ENCODE data around the gene TERF2IP.

TERF2IP gene

DNA sequence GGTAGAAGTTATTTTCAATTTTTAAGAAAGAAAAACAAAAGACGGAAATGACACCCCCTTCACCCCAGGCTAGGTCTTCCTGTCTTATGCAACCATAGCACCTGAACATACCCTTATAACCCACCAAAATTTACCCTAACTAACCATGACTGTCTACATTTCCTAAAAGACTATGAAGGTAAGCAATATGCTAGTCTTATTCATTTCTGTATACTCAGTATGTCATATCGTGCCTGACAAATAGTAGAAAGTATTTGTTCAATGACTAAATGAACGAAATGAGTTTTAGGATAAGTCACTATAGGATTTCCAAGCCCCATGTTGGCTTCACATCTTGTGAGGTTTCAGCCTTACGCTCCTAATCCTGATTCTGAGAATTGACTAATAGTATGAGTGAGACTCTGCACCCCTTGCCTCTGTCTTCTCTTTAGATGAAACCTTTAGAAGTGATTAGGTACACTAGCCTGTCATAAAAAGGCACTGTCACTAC, 31.0 kb upstream of the TERF2IP start:
- H3K27ac ChIP-seq: no peak overlapping the region
- TF ChIP-seq, protein P1, sequence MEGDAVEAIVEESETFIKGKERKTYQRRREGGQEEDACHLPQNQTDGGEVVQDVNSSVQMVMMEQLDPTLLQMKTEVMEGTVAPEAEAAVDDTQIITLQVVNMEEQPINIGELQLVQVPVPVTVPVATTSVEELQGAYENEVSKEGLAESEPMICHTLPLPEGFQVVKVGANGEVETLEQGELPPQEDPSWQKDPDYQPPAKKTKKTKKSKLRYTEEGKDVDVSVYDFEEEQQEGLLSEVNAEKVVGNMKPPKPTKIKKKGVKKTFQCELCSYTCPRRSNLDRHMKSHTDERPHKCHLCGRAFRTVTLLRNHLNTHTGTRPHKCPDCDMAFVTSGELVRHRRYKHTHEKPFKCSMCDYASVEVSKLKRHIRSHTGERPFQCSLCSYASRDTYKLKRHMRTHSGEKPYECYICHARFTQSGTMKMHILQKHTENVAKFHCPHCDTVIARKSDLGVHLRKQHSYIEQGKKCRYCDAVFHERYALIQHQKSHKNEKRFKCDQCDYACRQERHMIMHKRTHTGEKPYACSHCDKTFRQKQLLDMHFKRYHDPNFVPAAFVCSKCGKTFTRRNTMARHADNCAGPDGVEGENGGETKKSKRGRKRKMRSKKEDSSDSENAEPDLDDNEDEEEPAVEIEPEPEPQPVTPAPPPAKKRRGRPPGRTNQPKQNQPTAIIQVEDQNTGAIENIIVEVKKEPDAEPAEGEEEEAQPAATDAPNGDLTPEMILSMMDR (conservative IDR thresholded peaks at IDR 0.05): no peak
- TF ChIP-seq ZFX (IDR thresholded peaks at IDR 0.05): no peak

DNA sequence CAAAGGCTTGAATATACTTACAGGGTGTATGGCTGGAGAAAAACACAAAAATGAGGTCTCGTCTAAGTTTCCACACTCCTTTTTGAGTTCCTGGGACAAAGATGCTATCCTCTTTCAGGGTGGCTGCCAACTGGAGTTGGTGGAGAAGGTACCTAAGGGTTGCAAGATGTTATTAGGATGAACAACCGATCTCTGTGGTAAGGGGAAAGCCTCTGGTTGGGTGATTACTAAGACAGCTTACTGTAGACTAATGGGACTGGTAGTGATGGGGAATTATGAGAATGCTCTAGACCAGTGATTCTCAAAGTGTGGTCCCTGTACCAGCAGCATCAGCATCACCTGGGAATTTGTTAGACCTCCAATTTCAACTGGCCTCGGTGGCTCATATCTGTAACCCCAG, 30.5 kb upstream of the TERF2IP start:
- no peak overlapping the region for H3K27ac ChIP-seq
- TF ChIP-seq, protein P1 (conservative IDR thresholded peaks at IDR 0.05): no peak
- TF ChIP-seq ZFX (IDR thresholded peaks at IDR 0.05): no peak

DNA sequence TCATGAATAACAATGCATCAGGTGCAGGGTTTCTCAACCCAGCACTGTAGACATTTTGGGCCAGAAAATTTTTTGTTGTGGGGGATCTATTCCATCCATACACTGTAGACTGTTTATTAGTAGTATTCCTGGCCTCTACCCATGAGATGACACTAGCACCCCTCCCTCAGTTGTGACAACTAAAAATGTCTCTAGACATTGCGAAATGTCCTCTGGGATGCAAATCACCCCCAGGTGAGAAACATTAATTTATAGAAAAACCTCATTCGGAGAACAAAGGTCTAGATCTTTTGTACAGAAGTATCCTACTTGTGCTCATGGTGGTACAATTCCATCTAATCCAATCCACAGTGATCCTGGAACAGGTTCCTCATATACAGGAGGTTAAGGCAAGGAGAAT, 28.8 kb upstream of the TERF2IP start:
- TF ChIP-seq ZFX (IDR thresholded peaks at IDR 0.05): no peak
- TF ChIP-seq, protein P1 (conservative IDR thresholded peaks at IDR 0.05): no peak
- H3K27ac ChIP-seq: no peak overlapping the region

DNA sequence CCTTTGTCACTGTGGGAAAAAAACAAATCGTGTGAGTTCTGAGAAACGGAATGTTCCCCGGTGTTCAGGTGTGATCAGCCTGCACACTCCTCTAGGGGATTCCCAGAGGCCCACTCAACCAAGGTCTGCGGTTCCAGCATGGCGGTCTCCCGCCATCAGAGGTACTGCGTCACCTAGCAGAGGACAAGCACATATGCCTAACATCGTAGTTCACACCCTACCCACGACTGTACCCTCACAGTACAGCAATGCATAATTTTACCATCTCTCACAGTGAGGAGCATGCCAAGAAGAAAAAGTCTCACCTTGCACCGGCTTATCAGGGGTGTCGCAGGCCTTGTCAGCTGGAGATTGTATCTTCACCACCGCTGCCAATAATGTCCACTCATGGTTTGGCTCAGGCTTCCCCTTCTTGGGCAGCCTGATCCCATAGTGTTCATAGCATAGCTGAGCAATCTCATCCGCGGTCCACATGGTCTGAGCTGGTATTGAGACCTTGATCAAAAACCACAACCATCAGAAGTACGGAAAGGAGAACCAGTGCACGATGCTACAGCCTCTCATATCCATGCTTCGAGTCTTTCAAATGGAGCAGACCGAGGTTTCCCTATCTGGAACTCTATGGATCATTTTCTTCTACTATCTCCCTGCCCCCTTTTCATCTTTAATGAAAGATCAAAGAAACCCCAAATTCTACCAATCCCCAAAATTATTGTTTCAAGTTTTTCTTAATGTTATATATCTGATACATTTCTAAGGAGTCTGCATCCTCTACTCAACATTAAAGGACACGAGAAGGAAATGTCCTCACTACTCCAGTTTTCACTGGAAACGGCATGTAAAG, 27.0 kb upstream of the TERF2IP start:
- TF ChIP-seq, protein P1 (conservative IDR thresholded peaks at IDR 0.05): no peak
- TF ChIP-seq ZFX (IDR thresholded peaks at IDR 0.05): no peak

DNA sequence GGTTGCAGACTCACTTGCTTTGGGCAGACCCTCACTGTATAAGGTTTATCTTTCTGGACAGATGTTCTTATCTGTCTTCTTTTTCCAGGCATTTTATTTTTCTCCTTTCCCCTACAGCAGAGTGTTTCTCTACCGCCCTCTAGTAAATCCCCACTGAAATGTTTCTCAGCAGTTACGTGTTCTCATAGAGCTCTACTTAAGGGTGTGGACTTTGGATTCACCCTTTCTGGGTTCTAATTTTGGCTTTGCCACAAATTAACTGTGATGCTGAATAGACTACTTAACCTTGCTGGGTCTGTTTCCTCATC, 26.4 kb upstream of the TERF2IP start:
- TF ChIP-seq, protein P1 (conservative IDR thresholded peaks at IDR 0.05): peak; percentile 39
- no peak for TF ChIP-seq ZFX (IDR thresholded peaks at IDR 0.05)
- H3K27ac ChIP-seq: no peak overlapping the region

More for the DNA sequence above, 27.0 kb upstream of the TERF2IP start:
- no peak overlapping the region for H3K27ac ChIP-seq

DNA sequence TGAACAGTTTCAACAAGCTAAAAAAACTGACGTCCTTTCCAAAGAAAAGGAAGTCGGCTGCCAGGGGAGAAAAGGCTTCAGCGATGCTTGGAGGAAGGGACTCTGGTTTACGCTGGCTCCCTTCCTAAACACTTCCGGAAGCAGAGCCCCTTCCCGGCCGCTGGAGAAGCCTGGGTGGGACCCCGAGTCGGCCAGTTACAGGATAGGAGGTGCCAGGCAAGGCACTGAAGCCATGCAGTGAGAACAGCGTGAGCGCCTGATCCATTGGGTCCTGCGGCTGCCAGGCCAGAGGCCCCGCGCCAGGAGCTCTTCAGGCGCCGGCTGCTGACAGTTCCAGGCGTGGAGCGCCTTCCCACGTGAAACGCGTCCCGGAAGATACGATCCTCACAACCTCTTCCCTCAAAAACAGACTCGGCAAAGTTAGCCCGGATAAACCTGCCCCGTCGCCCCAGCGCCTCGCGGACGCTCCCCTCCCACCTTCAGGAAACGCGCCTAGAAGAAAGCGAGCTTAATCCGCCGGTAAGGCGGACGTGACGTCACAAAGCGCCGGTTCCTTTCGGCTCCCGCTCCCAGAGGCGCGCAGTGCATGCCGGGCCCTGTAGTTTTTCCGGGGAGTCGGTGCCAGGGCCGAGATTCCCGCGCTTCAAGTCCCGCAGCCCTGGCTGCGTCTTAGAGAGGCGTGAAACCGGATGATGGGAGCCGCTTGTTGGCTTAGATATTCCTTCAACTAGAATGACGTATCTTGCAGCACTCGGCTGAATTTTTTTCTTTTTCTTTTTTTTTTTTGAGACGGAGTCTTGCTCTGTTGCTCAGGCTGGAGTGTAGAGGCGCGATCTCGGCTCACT, 24.6 kb upstream of the TERF2IP start, which contains the start of gene ADAT1:
Gene ADAT1, minus strand, starts transcription at position 521 of the 845 bp plus-strand sequence. CDS start 2,482 bp downstream, outside the sequence.
- H3K27ac ChIP-seq: peak within 1 kb of the TSS; percentile 86
- TF ChIP-seq, protein P1 (conservative IDR thresholded peaks at IDR 0.05): no peak
- TF ChIP-seq ZFX (IDR thresholded peaks at IDR 0.05): peak; percentile 54

DNA sequence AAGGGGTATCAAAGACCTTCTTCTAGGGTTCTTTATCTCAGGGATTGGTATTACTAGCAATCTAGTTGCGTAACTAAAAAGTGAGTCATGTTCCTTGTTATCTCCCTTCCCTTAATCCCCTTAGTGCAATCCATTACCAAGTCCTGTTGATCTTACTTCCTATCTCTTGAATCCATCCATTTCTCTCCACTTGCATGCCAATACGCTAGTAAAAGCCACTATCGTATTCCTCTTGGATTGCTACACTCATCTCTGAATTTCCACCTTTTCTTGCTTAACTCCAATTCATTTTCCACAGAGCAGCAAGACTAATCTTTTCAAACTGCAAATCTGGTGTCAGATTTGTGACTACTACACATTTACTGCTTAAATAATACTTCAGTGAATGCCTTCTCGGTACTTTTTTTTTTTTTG, 22.6 kb upstream of the TERF2IP start:
- TF ChIP-seq ZFX (IDR thresholded peaks at IDR 0.05): no peak
- TF ChIP-seq, protein P1 (conservative IDR thresholded peaks at IDR 0.05): no peak
- no peak overlapping the region for H3K27ac ChIP-seq
